Measurements from ENCODE around the gene ZNF784. TPM values are rescaled to one million over a fixed set of nuclear protein-coding genes. Genes with fewer than 3 reads are reported as not detected.

ZNF784 gene
- total and polyA plus RNA-seq, 9 of the 15 experiments (the other 6 are each of a cell fraction or from before 2014, with no cell fraction given): 0.14 to 6.1 (median 2.1) TPM

GRCh38 chr19:55643003-55643886 lies 18.9 kb upstream of the ZNF784 start, which contains the start of gene ZNF581 (continued):
- TF ChIP-seq RHOXF2B (CRISPR knock-in tag; conservative IDR thresholded peaks at IDR 0.05): 0 out of 2 replicates have a peak, but pooled peaks have one; percentile 29
- TF ChIP-seq GMEB1 (CRISPR knock-in tag; IDR thresholded peaks at IDR 0.05): peak; percentile 58
- no peak for TF ChIP-seq HSF4 (CRISPR knock-in tag; IDR thresholded peaks at IDR 0.05; ENCODE audit: borderline replicate concordance)
- peak in 1 of 2 experiments; percentile 60; a peak in 1 of 4 replicates for TF ChIP-seq TBL1XR1 (IDR thresholded peaks at IDR 0.05; ENCODE audit: low read length in 2 of 2)
- peak; percentile 65; the same call in 1 of the 2 replicates for TF ChIP-seq MBD2 (IDR thresholded peaks at IDR 0.05; ENCODE audit: borderline replicate concordance, low read depth)
- TF ChIP-seq ELF4 (CRISPR knock-in tag; IDR thresholded peaks at IDR 0.05): no peak
- TF ChIP-seq ZSCAN32 (CRISPR knock-in tag; IDR thresholded peaks at IDR 0.05): no peak
- peak; percentile 57; the same call in 1 of the 2 replicates for TF ChIP-seq NBN (IDR thresholded peaks at IDR 0.05; ENCODE audit: low read depth)
- no peak for TF ChIP-seq CEBPZ (IDR thresholded peaks at IDR 0.05; ENCODE audit: borderline replicate concordance, low read depth, low read length)
- TF ChIP-seq BCOR (IDR thresholded peaks at IDR 0.05): peak; percentile 78
- peak; percentile 48; the same call in 1 of the 2 replicates for TF ChIP-seq SOX6 (IDR thresholded peaks at IDR 0.05)
- 0 out of 4 replicates have a peak, but pooled peaks of 1 of the 2 experiments have one; percentile 16 for TF ChIP-seq TEAD1 (CRISPR knock-in tag; IDR thresholded peaks at IDR 0.05)
- no peak for TF ChIP-seq RNF219 (CRISPR knock-in tag; IDR thresholded peaks at IDR 0.05)
- no peak for TF ChIP-seq CEBPG (CRISPR knock-in tag; IDR thresholded peaks at IDR 0.05)
- no peak for TF ChIP-seq CEBPG (tag; conservative IDR thresholded peaks at IDR 0.05 in 1 of 2, IDR thresholded peaks at IDR 0.05 in 1 of 2)
- TF ChIP-seq ARHGAP35 (IDR thresholded peaks at IDR 0.05; ENCODE audit: partially characterized antibody): no peak
- TF ChIP-seq ZNF695 (CRISPR knock-in tag; IDR thresholded peaks at IDR 0.05): no peak
- no peak for TF ChIP-seq ZBTB5 (IDR thresholded peaks at IDR 0.05)
- peak; percentile 75 for TF ChIP-seq ETV1 (tag; conservative IDR thresholded peaks at IDR 0.05; ENCODE audit: low read depth)

Measured in K562 (cell line).